ENCODE data around the gene SQOR.
A peak's percentile ranks its signal among the peaks of the same experiment; 100 is the strongest.

SQOR gene

GRCh38 chr15:45634432-45635190 lies at the start of gene SQOR:
TSS of gene SQOR (plus strand) at chr15:45635029. CDS start at chr15:45658924, 23,895 bp downstream.
- DNase-seq: peak; percentile 83

- DNase-seq: no peak
Observed at GRCh38 chr15:45585069-45585791, 49.6 kb upstream of the SQOR start.

GRCh38 chr15:45586125-45586524 lies 48.7 kb upstream of the SQOR start:
- no peak for DNase-seq

GRCh38 chr15:45586601-45587094 lies 48.2 kb upstream of the SQOR start:
- peak; percentile 3 for DNase-seq

- DNase-seq: peak; percentile 82
Observed at GRCh38 chr15:45587095-45587862, 47.5 kb upstream of the SQOR start, which contains the start of gene BLOC1S6. TSS of gene BLOC1S6 (plus strand) at chr15:45587379. CDS start at chr15:45587444, 65 bp downstream.

GRCh38 chr15:45587863-45588170 lies 47.0 kb upstream of the SQOR start:
- no peak for DNase-seq

- no peak for DNase-seq
Observed at GRCh38 chr15:45588219-45588875, 46.5 kb upstream of the SQOR start.

GRCh38 chr15:45589256-45589655 lies 45.6 kb upstream of the SQOR start:
- no peak for DNase-seq

- DNase-seq: no peak
Observed at GRCh38 chr15:45594319-45594718, 40.5 kb upstream of the SQOR start.

GRCh38 chr15:45594835-45595530 lies 39.8 kb upstream of the SQOR start:
- no peak for DNase-seq

GRCh38 chr15:45603881-45604280 lies 30.9 kb upstream of the SQOR start:
- DNase-seq: no peak

- no peak for DNase-seq
Observed at GRCh38 chr15:45604326-45604725, 30.5 kb upstream of the SQOR start.

- DNase-seq: no peak
Observed at GRCh38 chr15:45606413-45606812, 28.4 kb upstream of the SQOR start.

GRCh38 chr15:45606841-45607240 lies 28.0 kb upstream of the SQOR start:
- DNase-seq: no peak

- no peak for DNase-seq
Observed at GRCh38 chr15:45611305-45611704, 23.5 kb upstream of the SQOR start.

- DNase-seq: peak; percentile 27
Observed at GRCh38 chr15:45612790-45613415, 21.9 kb upstream of the SQOR start.

GRCh38 chr15:45616901-45617323 lies 17.9 kb upstream of the SQOR start:
- no peak for DNase-seq

GRCh38 chr15:45618813-45619212 lies 16.0 kb upstream of the SQOR start:
- DNase-seq: no peak

GRCh38 chr15:45628136-45628535 lies 6.7 kb upstream of the SQOR start:
- no peak for DNase-seq

GRCh38 chr15:45630917-45631691 lies 3.7 kb upstream of the SQOR start:
- DNase-seq: peak; percentile 97

GRCh38 chr15:45631776-45632175 lies 3.1 kb upstream of the SQOR start:
- no peak for DNase-seq

Measured in NCI-H226 (cell line).